Stimulated activated CD4-positive, alpha-beta T cell treated with anti-CD3 and anti-CD28 coated beads, Interleukin-4, amount 100 ng/mL, for 24 hours (primary cell): ENCODE measurements around the gene DLG1.
"Not testable (repeated sequence)": the region's sequence is repeated elsewhere in the genome, so short reads cannot be mapped to it uniquely, and the experiment has no call there.

Source experiments
- DNase-seq: peaks from one replicate; pipeline ENCODE4 v3.0.0-alpha.2; 2020

The DLG1 gene

DNA sequence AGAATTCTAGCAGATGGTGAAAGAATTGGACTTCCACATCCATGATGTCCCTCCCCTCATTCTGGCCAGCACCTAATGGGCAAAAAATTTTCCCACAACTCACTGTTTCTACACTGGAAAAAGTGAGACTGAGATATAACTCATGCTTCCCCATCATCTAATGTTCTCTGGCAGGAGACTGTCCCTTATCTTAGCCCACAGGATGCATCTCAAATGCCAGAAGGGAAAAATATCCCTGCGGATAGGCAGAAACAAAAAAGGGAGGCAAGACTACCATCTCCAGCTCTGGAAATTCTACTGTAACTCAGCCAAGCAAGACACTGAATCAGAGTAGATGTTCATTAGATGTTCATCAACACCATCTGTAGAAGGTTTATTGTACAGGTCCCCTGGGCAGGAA is 58.6 kb downstream of the DLG1 start:
- no peak for DNase-seq

- no peak for DNase-seq
Measured at GRCh38 chr3:197238842-197239241, 59.6 kb downstream of the DLG1 start.

DNA sequence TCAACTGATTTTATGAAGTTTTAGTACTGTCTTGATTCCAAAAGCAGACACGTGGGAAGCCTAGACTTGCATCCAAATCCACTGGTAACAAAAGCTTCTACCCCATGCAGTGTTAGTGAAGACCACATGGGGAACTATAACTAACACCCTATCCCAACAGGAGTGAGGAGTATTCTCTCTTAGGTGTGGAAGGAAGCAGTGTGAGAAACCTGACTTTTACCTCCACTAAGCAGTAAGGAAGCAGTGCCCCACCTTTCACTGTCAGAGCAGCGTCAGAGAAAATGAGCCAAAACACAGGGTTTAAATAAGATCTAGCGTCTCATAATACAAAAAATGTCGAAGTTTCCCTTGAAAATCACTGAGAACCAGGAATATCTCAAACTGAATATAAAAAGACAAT is 60.5 kb downstream of the DLG1 start:
- no peak for DNase-seq

- no peak for DNase-seq
Measured at GRCh38 chr3:197236362-197236761, 62.0 kb downstream of the DLG1 start.

DNA sequence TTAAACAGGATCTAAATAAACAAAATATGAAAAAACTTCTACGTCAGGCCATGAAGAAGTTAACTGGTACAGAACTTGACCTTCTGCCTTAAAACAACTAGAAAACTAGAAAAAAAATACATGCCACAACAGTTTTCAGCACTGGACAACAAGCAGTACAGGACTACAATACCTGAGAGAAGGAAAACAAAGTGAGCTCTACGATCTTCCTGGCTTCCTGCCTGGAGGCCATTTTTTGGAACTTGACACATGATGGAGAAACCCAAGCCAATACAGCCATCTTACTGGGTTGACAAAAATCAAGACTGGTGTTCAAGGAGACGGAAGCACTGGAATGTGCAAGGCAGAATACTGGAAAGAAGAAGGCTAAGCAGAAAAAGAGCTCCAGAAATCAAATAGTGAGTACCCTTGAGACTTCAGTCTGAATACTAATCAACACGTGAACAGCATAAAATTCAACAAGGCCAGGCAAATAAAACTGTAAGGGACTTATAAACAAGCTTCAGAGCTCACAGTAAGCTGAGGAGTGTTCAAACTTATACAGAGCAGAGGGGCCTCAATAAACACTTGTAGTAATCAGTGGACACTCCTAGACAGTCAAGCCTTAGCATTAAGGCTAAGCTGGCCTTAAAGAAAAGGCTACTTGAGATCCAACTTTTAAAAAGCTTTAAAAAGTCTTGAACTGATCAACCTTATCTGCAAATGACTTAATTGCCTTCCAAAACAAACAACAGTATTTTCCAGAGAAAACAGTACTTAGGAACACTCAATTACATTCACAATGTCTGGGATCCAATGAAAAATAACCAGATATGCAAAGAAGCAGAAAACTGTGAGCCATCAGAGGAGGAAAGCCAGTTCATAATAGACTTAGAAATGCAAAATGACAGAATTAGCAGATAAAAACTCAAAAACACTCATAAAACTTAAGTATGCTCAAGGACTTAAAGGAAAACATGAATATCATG is 63.2 kb downstream of the DLG1 start:
- DNase-seq = no peak

GRCh38 chr3:197231321-197231720 is 67.1 kb downstream of the DLG1 start:
- DNase-seq = no peak

GRCh38 chr3:197229836-197230235 is 68.6 kb downstream of the DLG1 start:
- DNase-seq = no peak

GRCh38 chr3:197229178-197229577 is 69.2 kb downstream of the DLG1 start:
- DNase-seq = no peak

DNA sequence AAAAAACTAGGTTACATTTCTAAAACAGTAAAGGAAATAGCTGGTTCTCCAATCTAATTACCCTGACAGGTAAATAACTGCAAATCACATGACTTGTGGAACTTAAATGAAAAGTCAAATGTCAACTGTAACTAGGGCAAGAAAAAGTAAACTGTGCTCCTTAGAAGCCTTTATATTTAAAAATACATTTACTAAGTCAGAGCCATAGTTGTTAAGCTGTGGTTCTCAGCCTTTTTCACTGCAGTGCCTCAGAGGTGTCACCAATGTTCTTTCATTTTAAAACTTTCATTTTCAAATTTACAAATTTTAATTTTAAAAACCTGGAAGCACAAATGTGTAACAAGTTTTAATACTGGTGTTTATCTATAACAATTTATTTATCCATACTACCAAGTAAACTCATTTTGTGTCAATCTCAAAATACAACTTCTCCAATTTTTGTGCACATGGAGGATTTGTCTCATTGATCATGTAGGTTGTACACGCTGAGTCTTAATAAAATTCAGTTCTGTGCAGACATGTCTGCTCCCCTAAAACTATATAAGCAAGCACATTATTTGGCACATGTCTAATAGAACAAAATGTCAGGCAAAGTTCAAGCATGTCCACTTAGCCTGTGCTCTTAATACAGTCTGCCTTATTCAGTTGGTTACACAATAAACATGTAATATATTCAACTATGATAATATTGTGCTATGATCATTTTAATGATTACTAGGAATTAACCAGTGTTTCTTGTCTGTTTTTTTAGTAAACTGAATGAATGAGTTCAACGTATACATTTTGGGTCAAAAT is 70.4 kb downstream of the DLG1 start:
- DNase-seq = no peak

DNA sequence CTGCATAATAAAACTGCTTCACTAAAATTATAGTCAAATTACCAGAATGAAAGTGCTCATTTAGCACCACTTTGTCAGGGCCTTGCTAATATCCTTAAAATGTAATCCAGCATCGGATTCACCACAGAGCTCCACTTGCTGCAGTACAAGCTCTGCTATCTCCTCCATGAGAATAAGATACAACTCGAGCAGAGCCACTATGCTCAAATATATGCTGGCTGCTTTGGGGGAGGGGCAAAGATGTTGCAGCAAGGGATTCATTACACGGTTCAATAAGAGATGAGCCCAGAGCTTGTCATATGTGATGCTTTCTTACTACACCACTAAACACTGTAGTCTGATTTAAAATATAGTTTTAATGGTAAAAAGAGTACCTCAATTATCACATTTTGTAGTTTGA is 72.2 kb downstream of the DLG1 start:
- no peak for DNase-seq

- DNase-seq = no peak
Measured at GRCh38 chr3:197225579-197225978, 72.8 kb downstream of the DLG1 start.

DNA sequence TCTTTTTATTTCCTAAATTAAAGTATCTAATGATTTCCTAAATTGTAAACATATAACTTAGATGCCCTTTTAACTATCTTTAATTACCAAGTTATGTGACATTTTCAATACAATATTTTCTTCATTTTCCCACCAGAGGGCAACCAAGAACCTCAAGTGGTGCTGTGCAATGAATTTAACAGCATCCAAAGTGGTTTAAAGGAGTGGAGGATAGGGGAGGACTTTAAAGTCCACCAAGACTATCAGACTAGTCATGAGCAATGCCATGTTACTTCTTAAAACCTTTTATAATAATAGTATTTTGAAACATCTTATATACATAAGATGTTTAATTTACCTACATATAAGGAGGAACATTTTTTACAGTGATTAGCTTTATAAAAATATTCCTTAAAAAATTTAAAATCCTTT is 74.4 kb downstream of the DLG1 start:
- peak; percentile 14 for DNase-seq

DNA sequence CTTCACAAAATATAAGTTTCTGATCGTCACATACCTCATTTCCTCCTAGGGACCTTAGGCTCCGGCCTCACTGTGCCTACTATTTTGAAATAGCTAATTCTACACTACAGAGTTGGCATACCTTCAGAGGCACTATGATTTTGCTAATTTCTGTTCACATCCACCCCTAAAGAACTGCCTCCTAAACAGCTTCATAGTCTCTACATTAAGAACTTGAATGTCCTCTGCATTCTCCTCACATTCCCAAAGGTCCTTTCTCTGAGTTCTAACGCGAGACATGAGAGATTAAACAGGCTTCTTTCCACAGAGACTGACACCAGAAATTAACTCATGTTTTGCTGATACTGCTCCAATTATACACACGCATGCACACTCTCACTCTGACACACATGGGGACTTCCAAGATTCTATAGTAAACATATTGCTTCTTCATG is 75.5 kb downstream of the DLG1 start:
- no peak for DNase-seq

GRCh38 chr3:197219619-197220018 is 78.8 kb downstream of the DLG1 start:
- DNase-seq = no peak

- DNase-seq = no peak
Measured at GRCh38 chr3:197218210-197218609, 80.2 kb downstream of the DLG1 start.

DNA sequence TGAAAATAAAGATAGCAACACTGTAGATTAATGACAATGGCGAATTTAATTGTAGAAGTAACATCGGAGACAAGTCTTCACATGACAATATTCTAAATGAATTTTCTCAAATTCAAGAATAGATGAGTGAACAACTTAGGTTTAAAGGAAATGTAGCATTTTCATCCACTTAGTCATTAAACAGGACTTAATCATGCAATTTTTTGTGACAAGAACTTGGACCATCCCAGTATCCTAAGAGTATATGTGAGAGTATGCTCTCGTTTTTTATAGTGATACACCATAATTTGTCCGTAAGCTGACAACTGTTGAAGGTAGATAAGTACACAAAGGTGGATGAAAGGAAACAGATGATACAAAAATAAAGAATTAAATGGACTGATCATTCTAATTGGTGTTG is 81.5 kb downstream of the DLG1 start:
- no peak for DNase-seq

DNA sequence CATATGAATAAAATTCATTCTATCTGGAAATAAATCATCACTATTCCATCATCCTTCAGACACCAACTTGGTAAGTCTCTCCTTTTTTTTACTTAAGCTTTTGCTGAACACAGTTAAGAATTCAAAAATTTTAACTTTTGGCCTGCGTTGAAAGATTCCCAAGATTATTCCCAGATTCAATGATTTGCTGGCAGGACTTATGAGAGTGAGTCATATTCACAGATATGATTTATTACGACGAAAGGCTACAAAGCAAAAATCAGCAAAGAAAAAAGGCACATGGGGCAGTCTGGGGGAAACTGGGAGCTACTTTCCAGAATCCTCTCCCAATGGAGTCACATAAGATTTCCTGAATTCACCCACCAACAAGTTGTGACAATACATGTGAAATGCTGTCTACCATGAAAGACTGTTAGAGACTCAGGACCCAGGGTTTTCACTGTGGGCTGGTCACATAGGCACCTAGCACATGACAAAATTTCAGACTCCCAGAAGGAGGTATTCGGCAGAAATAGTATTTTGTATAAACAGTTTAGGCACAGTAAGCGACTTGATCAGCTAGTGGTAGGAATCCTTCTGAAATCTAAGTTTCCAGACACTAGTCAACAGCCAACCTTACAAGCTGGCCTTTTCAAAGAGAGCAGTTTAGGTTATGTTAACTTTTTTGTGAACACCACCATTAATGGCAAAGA is 82.1 kb downstream of the DLG1 start:
- DNase-seq = no peak

DNA sequence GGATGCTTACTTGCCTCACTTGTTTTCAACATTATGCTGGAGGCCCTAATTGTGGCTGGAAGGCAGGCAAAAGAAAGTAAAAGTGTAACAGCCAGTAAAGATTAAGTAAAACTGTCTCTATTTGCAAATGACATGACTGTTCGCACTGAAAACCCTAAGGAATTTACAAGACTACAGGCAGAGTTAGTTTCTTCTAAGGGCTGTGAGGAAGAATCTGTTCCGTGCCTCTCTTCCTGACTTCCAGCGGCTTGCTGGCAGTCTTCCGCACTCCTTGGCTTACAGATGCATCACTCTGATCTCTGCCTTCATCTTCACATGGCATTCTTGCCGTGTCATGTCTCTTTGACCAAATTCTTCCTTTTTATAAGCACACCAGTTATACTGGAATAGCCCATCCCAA is 86.1 kb downstream of the DLG1 start:
- DNase-seq = no peak

GRCh38 chr3:197211698-197212097 is 86.7 kb downstream of the DLG1 start:
- not testable (repeated sequence) for DNase-seq

- DNase-seq = no peak
Measured at GRCh38 chr3:197209366-197210260, 88.8 kb downstream of the DLG1 start.

DNA sequence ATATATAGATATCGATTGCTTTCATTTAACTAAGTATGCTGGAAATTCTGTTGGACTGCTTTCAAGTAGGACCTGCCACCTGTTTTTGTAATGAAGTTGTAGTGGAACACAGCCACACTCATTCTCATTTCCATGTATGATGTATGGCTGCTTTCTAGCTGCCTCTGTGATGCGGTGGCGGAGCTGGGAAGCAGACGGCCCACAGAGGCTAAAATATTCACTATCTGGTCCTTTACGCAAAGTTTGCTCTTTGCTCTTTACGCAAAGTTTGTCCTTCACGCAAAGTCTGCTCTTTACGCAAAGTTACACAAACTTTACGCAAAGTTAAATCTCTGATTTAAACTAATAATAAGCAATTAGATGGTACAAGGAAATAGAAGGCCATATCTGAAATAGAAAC is 91.5 kb downstream of the DLG1 start:
- DNase-seq = no peak

DNA sequence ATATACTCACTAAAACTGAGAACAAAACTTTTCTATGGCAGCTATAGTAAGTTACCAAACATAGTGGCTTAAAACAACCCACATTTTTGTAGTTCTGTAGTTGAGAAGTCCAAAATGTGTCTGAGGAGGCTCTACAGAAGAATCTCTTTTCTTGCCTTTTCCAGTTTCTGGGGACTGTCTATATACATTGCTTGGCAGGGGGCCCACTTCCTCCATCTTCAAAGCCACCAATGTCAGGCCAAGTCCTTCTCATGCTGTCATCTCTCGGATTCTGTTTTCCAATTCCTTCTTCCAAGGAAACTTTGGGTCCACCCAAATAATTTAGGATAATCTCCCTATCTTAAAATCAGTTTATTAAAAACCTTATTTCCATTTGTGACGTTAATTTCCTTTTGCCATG is 92.7 kb downstream of the DLG1 start:
- no peak for DNase-seq
